ENCODE measurements around the gene ADGRG6.

GRCh38 chr6:142331075-142331551 is 29.3 kb downstream of the ADGRG6 start:
- TF ChIP-seq CTCF (IDR thresholded peaks at IDR 0.05; ENCODE audit: low read length) (no peak), EZH2 (IDR thresholded peaks at IDR 0.05; ENCODE audit: borderline replicate concordance, low read length) (no peak)

Data from OCI-LY1 (cell line).